ENCODE measurements around the gene NPTN.

NPTN gene

DNA sequence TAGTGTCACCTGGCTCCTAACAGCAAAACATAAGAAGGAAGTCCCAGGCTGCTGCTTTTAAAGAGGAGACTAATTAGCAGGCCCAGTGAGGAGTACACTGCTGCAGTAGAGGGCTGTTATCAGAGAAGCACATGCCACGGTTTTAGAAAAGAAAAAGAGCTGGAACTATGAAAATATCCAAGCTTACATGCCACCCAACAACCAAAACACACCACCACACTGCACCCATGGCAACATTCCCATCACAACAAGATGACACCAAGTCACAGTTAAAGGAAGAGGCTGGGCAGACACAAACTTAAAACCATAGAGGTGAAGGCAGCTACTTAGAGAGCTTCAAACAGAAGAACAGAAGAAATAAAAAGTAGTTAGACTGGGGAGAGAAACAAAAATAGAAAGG lies 37.0 kb downstream of the NPTN start:
- H3K4me3 ChIP-seq (ENCODE audit: low read depth, low read length) = no peak overlapping the region
- TF ChIP-seq, protein P1, sequence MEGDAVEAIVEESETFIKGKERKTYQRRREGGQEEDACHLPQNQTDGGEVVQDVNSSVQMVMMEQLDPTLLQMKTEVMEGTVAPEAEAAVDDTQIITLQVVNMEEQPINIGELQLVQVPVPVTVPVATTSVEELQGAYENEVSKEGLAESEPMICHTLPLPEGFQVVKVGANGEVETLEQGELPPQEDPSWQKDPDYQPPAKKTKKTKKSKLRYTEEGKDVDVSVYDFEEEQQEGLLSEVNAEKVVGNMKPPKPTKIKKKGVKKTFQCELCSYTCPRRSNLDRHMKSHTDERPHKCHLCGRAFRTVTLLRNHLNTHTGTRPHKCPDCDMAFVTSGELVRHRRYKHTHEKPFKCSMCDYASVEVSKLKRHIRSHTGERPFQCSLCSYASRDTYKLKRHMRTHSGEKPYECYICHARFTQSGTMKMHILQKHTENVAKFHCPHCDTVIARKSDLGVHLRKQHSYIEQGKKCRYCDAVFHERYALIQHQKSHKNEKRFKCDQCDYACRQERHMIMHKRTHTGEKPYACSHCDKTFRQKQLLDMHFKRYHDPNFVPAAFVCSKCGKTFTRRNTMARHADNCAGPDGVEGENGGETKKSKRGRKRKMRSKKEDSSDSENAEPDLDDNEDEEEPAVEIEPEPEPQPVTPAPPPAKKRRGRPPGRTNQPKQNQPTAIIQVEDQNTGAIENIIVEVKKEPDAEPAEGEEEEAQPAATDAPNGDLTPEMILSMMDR (IDR thresholded peaks at IDR 0.05; ENCODE audit: low read depth, low read length, missing control alignments) = no peak
- no peak for DNase-seq (ENCODE audit: low read depth)

DNA sequence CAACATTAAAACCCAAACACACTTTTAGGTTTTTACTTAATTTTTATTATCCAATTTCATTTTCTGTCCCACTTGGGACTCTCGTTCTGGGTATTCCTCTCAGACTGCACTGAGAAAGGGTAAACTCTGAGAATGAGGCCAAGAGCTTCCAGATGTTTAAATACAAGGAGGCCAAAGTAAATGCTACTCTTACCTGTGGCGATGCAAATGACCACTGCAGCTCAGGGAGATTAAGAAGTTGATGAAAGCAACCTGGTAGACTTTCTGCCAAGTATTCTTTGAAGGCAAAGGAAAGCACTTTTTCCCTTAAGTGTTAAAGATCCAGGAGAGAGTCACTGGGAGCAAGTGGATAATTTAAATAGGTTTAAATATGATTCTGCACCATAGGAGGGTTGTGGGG lies 39.1 kb downstream of the NPTN start:
- no peak for DNase-seq (ENCODE audit: low read depth)
- no peak overlapping the region for H3K4me3 ChIP-seq (ENCODE audit: low read depth, low read length)
- TF ChIP-seq, protein P1 (IDR thresholded peaks at IDR 0.05; ENCODE audit: low read depth, low read length, missing control alignments) = no peak

DNA sequence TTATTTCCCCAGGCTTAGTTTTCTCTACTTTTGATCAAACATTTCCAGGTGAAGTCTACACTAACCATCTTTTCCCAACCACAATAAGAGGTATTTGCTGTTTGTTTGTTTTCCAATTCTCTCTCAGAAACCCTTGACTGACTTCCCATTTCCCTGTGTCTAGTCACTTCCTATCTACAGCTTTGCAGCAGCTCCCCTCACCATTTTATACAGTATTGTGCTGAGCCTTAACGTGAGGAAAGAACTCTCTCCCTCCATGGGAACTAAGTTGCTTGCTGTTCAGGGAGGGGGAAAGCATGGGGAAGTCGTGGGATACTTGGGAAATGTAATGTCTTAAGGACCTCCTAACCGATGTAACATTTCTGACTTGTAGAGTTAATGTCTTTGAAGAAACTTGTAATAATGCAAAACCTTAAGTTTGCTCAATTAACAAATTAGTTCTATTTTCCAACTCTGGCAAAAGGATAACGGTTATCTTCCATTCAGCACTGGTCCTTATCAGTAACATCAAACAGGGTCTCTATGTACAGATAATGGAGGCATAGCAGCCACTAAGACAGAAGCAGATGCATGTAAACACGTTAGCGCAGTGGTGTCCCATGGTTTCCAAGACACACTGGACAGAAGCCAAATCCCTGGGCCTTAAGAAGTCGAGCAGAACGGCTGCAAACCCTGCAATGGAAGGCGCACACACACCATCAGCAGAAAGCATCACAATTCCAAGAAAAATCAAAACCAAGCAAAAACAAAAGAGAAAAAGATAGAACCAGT lies 39.7 kb downstream of the NPTN start:
- H3K4me3 ChIP-seq (ENCODE audit: low read depth, low read length) = no peak overlapping the region
- TF ChIP-seq, protein P1 (IDR thresholded peaks at IDR 0.05; ENCODE audit: low read depth, low read length, missing control alignments) = no peak
- no peak for DNase-seq (ENCODE audit: low read depth)

DNA sequence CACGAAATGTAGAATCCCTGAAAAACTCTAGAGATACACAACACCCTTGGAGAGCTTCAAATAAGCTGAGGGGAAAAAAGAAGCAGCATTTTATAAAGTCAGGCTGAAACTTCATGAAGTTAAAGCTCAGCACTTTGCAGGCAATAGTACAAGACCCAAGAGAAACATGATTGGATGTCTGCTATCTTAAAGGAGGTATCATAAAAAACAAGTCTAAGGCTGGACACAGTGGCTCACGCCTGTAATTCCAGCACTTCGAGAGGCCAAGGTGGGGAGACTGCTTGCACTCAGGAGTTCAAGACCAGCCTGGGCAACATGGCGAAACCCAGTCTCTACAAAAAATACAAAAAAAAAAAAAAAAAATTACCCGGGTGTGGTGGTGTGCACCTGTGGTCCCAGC lies 42.9 kb downstream of the NPTN start:
- no peak overlapping the region for H3K4me3 ChIP-seq (ENCODE audit: low read depth, low read length)
- no peak for DNase-seq (ENCODE audit: low read depth)
- TF ChIP-seq, protein P1 (IDR thresholded peaks at IDR 0.05; ENCODE audit: low read depth, low read length, missing control alignments) = no peak

DNA sequence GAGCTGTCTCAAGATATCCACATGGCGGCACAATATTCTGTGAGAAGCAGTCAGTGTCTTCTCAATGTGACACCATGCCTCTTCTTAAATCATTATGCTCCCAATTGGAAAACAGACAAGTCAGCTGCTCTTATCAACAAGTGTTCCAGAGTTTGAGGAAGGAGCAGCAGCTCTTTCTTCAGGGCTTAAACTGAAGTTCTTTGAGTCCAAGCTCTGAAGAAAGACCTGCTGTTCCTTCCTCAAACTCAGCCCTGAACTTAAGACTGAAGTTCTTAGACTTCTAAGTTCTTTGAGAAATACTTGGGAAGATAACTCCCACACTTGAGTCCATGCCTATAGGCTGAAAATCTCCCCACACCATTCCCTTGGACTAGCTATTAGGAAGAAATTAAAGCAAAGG lies 43.4 kb downstream of the NPTN start:
- no peak for DNase-seq (ENCODE audit: low read depth)
- no peak overlapping the region for H3K4me3 ChIP-seq (ENCODE audit: low read depth, low read length)
- TF ChIP-seq, protein P1 (IDR thresholded peaks at IDR 0.05; ENCODE audit: low read depth, low read length, missing control alignments) = no peak

DNA sequence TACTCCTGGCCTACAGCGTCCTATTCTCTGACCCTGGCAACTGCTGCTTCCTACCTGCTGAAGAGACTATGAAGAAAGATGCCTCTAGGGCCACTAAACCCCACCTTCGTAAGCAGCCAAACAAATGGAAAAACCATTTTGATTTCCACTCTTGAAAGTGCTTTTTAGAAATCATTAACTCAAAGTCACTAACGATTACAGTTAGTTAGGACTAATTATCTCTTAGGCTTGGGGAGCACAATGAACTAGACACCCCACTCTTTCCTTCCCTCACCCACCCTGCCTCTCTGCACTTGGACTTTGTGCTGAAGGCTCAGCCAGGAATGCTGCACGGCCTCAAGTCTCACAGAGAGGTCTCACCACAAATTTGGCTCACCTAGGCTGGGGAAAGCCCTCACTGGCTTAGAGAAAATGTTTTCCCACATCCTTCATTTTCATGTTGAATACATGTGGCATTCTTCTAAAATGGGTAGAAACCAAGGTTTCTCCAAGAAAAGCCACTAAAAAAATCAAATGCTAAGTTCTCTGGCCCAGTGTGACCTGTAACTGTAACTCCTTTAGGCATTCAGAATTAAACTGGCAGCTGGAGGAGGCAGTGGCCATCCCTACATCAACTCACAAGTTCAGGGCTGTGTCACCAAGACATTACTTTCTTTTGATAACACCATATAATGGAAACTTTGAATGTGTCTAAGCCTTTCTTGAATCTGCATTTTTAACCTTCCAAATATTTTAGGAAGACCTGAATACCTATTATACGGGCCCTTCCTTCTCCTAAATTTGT lies 47.1 kb downstream of the NPTN start:
- TF ChIP-seq, protein P1 (IDR thresholded peaks at IDR 0.05; ENCODE audit: low read depth, low read length, missing control alignments) = no peak
- DNase-seq (ENCODE audit: low read depth) = no peak

More for the DNA sequence above, 47.1 kb downstream of the NPTN start:
- no peak overlapping the region for H3K4me3 ChIP-seq (ENCODE audit: low read depth, low read length)
